Kidney (tissue), 14 donors: ENCODE results near the gene SCN1A. TPM values are rescaled to one million over a fixed set of nuclear protein-coding genes. Genes with fewer than 3 reads are reported as not detected.

ENCODE experiments used
- DNase-seq, 5 donors: peaks; one replicate each; pipeline ENCODE4 v3.0.0-alpha.2; 2013 to 2020
- FAIRE-seq: peaks from 2 replicates; lab custom pipeline; 2012; peaks lifted over from hg19 to GRCh38; lab: Jason Lieb, UNC
- H3K27ac ChIP-seq, 2 donors: one replicate each; pipeline ENCODE4 v1.7.0; 2013; ENCODE audit warnings: low read depth in 2 of 2, low read length in 2 of 2, inconsistent platforms in 1 of 2
- H3K27me3 ChIP-seq: one replicate; pipeline ENCODE4 v1.7.1; 2013; ENCODE audit warnings: low read length, inconsistent platforms; ENCODE audit not compliant: control insufficient read depth, insufficient read depth
- H3K36me3 ChIP-seq, 3 donors: one replicate each; pipeline versions ENCODE4 v1.7.0 to v1.7.1; 2013; ENCODE audit warnings: low read length in 3 of 3, control low read depth in 1 of 3, inconsistent platforms in 1 of 3; ENCODE audit not compliant: insufficient read depth in 3 of 3, control insufficient read depth in 2 of 3
- H3K4me1 ChIP-seq, 3 donors: one replicate each; pipeline versions ENCODE4 v1.7.0 to v1.7.1; 2013; ENCODE audit warnings: low read length in 3 of 3, inconsistent platforms in 1 of 3, low read depth in 1 of 3; ENCODE audit not compliant: control insufficient read depth in 2 of 3, insufficient read depth in 2 of 3
- H3K4me3 ChIP-seq, 3 donors: one replicate each; pipeline versions ENCODE4 v1.7.0 to v1.8.1; 2013; ENCODE audit warnings: low read length in 3 of 3, control low read depth in 1 of 3, inconsistent platforms in 1 of 3
- H3K9ac ChIP-seq, 3 donors: one replicate each; pipeline versions ENCODE4 v1.7.0 to v1.7.1; 2013; ENCODE audit warnings: low read length in 3 of 3, control low read depth in 1 of 3, inconsistent platforms in 1 of 3
- H3K9me3 ChIP-seq, 3 donors: one replicate each; pipeline versions ENCODE4 v1.7.0 to v1.7.1; 2013; ENCODE audit warnings: low read length in 3 of 3, control low read depth in 1 of 3, inconsistent platforms in 1 of 3; ENCODE audit not compliant: control insufficient read depth in 2 of 3, insufficient read depth in 1 of 3
- CTCF ChIP-seq: IDR thresholded peaks from 3 replicates; pipeline ENCODE4 v1.5.1; 2012; ENCODE audit warnings: mild to moderate bottlenecking, moderate library complexity, borderline replicate concordance; ENCODE audit not compliant: insufficient read depth; ENCODE audit errors: extremely low read depth
- intact Hi-C: fragments of 100-400 bp; cut with DNase I; formaldehyde crosslinking; loops from one replicate; pipeline ENCODE4 v1.11.1; 2022
- polyA plus RNA-seq: library from polyadenylated mRNA; stranded (reverse); fragments of 350-450 nt; fragmentation: Illumina TruSeq; extraction: RNeasy Lipid Tissue Mini Kit (QIAGEN cat#74804); gene quantifications from one replicate; pipeline ENCODE4 v1.2.3, GENCODE V29; 2014; ENCODE audit warnings: low read depth, low replicate concordance; ENCODE audit not compliant: insufficient read depth
- total RNA-seq: library from RNA; stranded (reverse); fragmentation: NEBNext Ultra II Directional; extraction: Animal tissue kit (Norgen Biotek cat#: 25700); gene quantifications from one replicate; pipeline ENCODE4 v1.2.1, GENCODE V29; 2021
- donor health status: control.
- donor health status: control.
- donor health status: control.
- donor health status: control.
- donor health status: control.
- donor health status: DM: yes; HTN: yes; CAD: no.
- donor health status: Normal renal cell carcinoma (clear cell type).

SCN1A gene
- total and polyA plus RNA-seq, 2 donors from 2014 or later = not detected

GRCh38 chr2:166157578-166157977 is 29.8 kb upstream of the SCN1A start:
- no peak for TF ChIP-seq CTCF
- H3K4me1 ChIP-seq = no peaks in the 10 kb centered on the region
- H3K27ac ChIP-seq = no peak overlapping the region
- H3K27me3 ChIP-seq = no peaks in the 10 kb centered on the region
- DNase-seq (no peak), FAIRE-seq (no peak)
- no peaks in the 10 kb centered on the region for H3K9me3 ChIP-seq
- intact Hi-C loops = no loop called here
- H3K36me3 ChIP-seq = no peaks in the 10 kb centered on the region
- no peak overlapping the region for H3K4me3 ChIP-seq
- no peak overlapping the region for H3K9ac ChIP-seq

GRCh38 chr2:166156985-166157490 is 29.2 kb upstream of the SCN1A start:
- FAIRE-seq = no peak

GRCh38 chr2:166155589-166155988 is 27.8 kb upstream of the SCN1A start:
- no peak overlapping the region for H3K9ac ChIP-seq
- intact Hi-C loops = no loop called here
- H3K27me3 ChIP-seq = no peaks in the 10 kb centered on the region
- no peak for TF ChIP-seq CTCF
- no peaks in the 10 kb centered on the region for H3K9me3 ChIP-seq
- no peak overlapping the region for H3K27ac ChIP-seq
- no peak for DNase-seq
- H3K4me1 ChIP-seq = no peaks in the 10 kb centered on the region
- H3K4me3 ChIP-seq = no peak overlapping the region
- no peaks in the 10 kb centered on the region for H3K36me3 ChIP-seq
- FAIRE-seq = no peak

More at GRCh38 chr2:166156985-166157490, 29.2 kb upstream of the SCN1A start:
- Histone ChIP-seq H3K9me3 (no peaks in the 10 kb centered on the region), H3K27ac (no peak overlapping the region), H3K27me3 (no peaks in the 10 kb centered on the region), H3K36me3 (no peaks in the 10 kb centered on the region), H3K4me3 (no peak overlapping the region), H3K4me1 (no peaks in the 10 kb centered on the region), H3K9ac (no peak overlapping the region)
- intact Hi-C loops = no loop called here
- no peak for DNase-seq
- TF ChIP-seq CTCF = no peak
